Glomerular visceral epithelial cell (primary cell): Measurements from ENCODE around the gene IFITM5.

Experiments
- DNase-seq: peaks from one replicate; pipeline ENCODE4 v3.0.0-alpha.2; 2016; ENCODE audit errors: extremely low spot score

The IFITM5 gene

GRCh38 chr11:266676-267439, 32.5 kb downstream of the IFITM5 start:
- no peak for DNase-seq

DNA sequence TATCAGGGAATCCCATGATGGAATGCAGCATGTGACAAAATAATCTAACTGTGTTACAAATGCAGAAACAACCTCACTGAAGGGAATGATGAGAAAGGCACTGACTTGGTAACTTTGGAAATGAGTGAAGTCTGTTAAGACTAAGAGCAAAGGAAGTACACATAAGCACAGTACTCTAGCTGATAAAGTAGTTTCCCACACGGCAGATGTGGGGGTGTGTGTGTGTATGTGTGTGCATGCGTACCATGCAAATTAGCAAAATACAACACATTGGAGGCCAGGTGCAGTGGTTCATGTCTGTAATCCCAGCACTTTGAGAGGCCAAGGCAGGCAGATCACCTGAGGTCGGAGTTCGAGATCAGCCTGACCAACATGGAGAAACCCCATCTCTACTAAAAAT, 37.7 kb downstream of the IFITM5 start:
- no peak for DNase-seq

GRCh38 chr11:259413-259812, 39.9 kb downstream of the IFITM5 start:
- DNase-seq: no peak

GRCh38 chr11:257766-258493, 41.4 kb downstream of the IFITM5 start:
- no peak for DNase-seq

- DNase-seq: no peak
These were observed 42.2 kb downstream of the IFITM5 start for GRCh38 chr11:256952-257737.

DNA sequence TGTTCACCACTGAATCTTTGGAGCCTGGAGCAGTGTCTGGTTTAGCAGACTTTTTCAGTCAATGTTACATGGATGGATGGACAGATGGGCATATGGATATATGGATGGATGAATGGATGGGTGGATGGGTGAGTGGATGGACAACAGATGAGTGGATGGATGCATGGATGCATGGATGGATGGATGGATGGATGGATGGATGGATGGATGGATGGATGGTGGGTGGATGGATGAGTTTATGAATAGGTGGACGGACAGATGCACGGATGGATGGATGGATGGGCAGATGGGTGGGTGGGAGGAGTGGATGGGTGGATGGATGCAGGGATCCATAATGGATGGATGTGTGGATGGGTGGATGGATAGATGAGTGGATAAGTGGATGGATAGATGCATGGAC, 43.5 kb downstream of the IFITM5 start:
- no peak for DNase-seq

- no peak for DNase-seq
These were observed 44.1 kb downstream of the IFITM5 start for GRCh38 chr11:255176-255575.

DNA sequence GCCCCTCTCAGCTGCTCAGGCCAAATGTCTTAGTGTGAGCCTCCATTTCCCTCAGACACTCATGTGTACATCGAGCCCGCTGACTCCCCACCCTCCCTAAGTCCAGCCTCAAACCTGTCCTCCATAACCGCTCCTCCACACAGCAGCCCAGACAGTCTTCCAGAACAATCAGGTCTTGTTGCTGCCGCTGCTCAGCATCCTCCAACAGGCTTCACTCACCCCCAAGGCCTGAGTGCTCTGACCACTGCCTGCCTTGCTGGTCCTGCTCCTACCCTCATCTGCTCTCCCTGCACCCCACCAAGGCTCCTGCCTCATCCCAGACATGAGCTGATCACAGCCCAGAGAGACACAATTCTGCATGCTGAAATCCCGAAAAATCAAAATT, 45.4 kb downstream of the IFITM5 start:
- DNase-seq: no peak

GRCh38 chr11:253160-253885, 46.0 kb downstream of the IFITM5 start:
- no peak for DNase-seq

DNA sequence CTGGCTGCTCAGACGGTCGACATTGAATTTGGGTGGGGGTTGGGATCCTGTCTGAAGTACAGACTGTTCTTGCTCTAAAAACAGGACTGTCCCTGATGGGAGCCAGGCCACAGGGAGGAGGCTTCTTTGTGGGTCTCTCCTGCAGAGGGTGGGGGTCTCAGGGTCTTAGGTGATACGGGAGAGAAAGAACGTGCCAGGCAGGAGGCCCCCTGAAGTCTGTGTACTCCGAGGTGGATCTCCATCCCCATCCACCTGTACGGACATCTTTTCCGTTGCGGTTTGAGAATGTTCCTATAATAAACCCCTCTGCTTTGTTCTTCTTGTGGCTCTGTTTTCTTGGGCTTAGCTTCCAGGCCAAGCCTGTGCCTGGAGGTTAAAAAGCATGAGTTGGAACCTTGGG, 46.7 kb downstream of the IFITM5 start:
- no peak for DNase-seq

GRCh38 chr11:251550-251949, 47.8 kb downstream of the IFITM5 start:
- no peak for DNase-seq

DNA sequence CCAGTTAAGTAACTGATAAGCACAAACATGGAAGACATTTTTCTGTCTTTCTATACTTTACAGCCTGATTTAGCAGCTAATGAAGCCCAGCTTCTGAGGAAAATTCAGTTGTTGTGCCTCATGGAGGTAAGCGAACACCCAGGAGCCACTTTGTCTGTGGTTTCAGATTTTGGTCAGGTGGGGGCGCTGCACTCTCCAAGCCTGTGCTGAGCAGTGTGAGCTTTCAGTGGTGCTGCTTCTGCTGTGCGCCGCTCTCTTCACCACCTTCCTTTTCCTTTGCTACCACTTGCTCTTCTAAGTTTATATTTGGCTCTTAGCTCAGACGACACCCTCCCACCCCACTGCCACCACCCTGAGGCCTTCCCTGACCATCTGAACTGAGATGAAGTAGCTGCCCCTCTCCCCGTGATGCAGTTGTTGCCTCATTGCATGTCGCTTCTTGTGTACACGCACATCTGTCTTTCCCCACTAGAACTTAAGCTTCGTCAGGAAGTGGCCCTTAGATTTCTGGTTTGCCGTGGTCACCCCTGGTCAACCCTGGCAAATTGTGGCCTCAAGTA, 48.5 kb downstream of the IFITM5 start:
- DNase-seq: peak; percentile 42

- DNase-seq: no peak
These were observed 49.1 kb downstream of the IFITM5 start for GRCh38 chr11:250274-250673.

- DNase-seq: no peak
These were observed 50.3 kb downstream of the IFITM5 start for GRCh38 chr11:249062-249461.
